Stimulated activated naive CD8-positive, alpha-beta T cell treated with anti-CD3 and anti-CD28 coated beads, Interleukin-15, Interleukin-2, amounts not matched to agents 100 U/mL and 50 U/mL, for 24 hours (primary cell): ENCODE results near the gene NUMB.
A peak's percentile ranks its signal among the peaks of the same experiment; 100 is the strongest.

Experiments
- ATAC-seq: fragments of 150-1000 bp; cut with Tn5 transposase; one replicate; pipeline ENCODE4 v1.10.0; 2021
- DNase-seq: peaks from one replicate; pipeline ENCODE4 v3.0.0; 2021

NUMB gene

GRCh38 chr14:73458183-73458976 lies at the start of gene NUMB:
Gene NUMB (minus strand): TSS chr14:73458546. CDS start chr14:73355751, 102,795 bp downstream.
- DNase-seq (peak; percentile 94), ATAC-seq (peak; percentile 99)

GRCh38 chr14:73503648-73504047 lies 45.3 kb upstream of the NUMB start:
- DNase-seq (no peak), ATAC-seq (no peak)

- no peak for DNase-seq
- ATAC-seq: no peak
Observed at GRCh38 chr14:73502017-73502619, 43.8 kb upstream of the NUMB start.

- ATAC-seq: no peak
- no peak for DNase-seq
Observed at GRCh38 chr14:73500360-73500759, 42.0 kb upstream of the NUMB start.

GRCh38 chr14:73494593-73494992 lies 36.2 kb upstream of the NUMB start:
- ATAC-seq (no peak), DNase-seq (no peak)

- DNase-seq (no peak), ATAC-seq (no peak)
Observed at GRCh38 chr14:73492670-73493069, 34.3 kb upstream of the NUMB start.

- DNase-seq (no peak), ATAC-seq (no peak)
Observed at GRCh38 chr14:73492043-73492552, 33.8 kb upstream of the NUMB start.

- DNase-seq (peak; percentile 78), ATAC-seq (peak; percentile 78)
Observed at GRCh38 chr14:73491256-73492042, 33.1 kb upstream of the NUMB start.

GRCh38 chr14:73489481-73490175 lies 31.3 kb upstream of the NUMB start:
- ATAC-seq (no peak), DNase-seq (no peak)

- no peak for DNase-seq
Observed at GRCh38 chr14:73478684-73479083, 20.3 kb upstream of the NUMB start.

GRCh38 chr14:73477618-73478266 lies 19.4 kb upstream of the NUMB start:
- DNase-seq (no peak), ATAC-seq (no peak)

More at GRCh38 chr14:73478684-73479083, 20.3 kb upstream of the NUMB start:
- ATAC-seq: no peak

- ATAC-seq: no peak
- no peak for DNase-seq
Observed at GRCh38 chr14:73476451-73476931, 18.1 kb upstream of the NUMB start.

GRCh38 chr14:73474952-73475351 lies 16.6 kb upstream of the NUMB start:
- DNase-seq (no peak), ATAC-seq (no peak)

- ATAC-seq (no peak), DNase-seq (no peak)
Observed at GRCh38 chr14:73472185-73473114, 14.1 kb upstream of the NUMB start.

GRCh38 chr14:73471582-73472184 lies 13.3 kb upstream of the NUMB start:
- DNase-seq (no peak), ATAC-seq (no peak)

- DNase-seq (no peak), ATAC-seq (no peak)
Observed at GRCh38 chr14:73468828-73469375, 10.6 kb upstream of the NUMB start.

GRCh38 chr14:73467800-73468199 lies 9.5 kb upstream of the NUMB start:
- DNase-seq (peak; percentile 52), ATAC-seq (peak; percentile 87)

GRCh38 chr14:73467377-73467776 lies 9.0 kb upstream of the NUMB start:
- ATAC-seq (peak; percentile 67), DNase-seq (peak; percentile 86)

- ATAC-seq: no peak
- DNase-seq: no peak
Observed at GRCh38 chr14:73466861-73467260, 8.5 kb upstream of the NUMB start.
